Tibial nerve (tissue), 4 donors: Measurements from ENCODE around the gene IFIT1. TPM values are rescaled to one million over a fixed set of nuclear protein-coding genes. Genes with fewer than 3 reads are reported as not detected.
A peak's percentile ranks its signal among the peaks of the same experiment; 100 is the strongest.

ENCODE experiments used
- DNase-seq, 2 donors: peaks; one replicate each; pipeline ENCODE4 v3.0.0-alpha.2; 2019; ENCODE audit warnings: low spot score in 2 of 2
- H3K27ac ChIP-seq, 4 donors: fragments of 200-600 bp; sonication (generic) in 3 of 4; one replicate each; pipeline ENCODE4 v1.5.1; 2017 to 2019; ENCODE audit warnings: mild to moderate bottlenecking in 1 of 4
- H3K27me3 ChIP-seq, 2 donors: fragments of 200-600 bp; sonication (generic) in 1 of 2; one replicate each; pipeline versions ENCODE4 v1.5.1 to v1.6.0; 2017 to 2019
- H3K36me3 ChIP-seq, 3 donors: fragments of 200-600 bp; sonication (generic); one replicate each; pipeline ENCODE4 v1.5.1; 2018 to 2019
- H3K4me1 ChIP-seq, 4 donors: fragments of 200-600 bp; sonication (generic) in 3 of 4; one replicate each; pipeline ENCODE4 v1.5.1; 2017 to 2019
- H3K4me3 ChIP-seq, 4 donors: fragments of 200-600 bp; sonication (generic) in 3 of 4; one replicate each; pipeline ENCODE4 v1.5.1; 2017 to 2019; ENCODE audit warnings: mild to moderate bottlenecking in 1 of 4, moderate library complexity in 1 of 4
- H3K9me3 ChIP-seq, 4 donors: fragments of 200-600 bp; sonication (generic) in 3 of 4; one replicate each; pipeline ENCODE4 v1.5.1; 2017 to 2019
- EP300 ChIP-seq, 2 donors: sonication (generic); formaldehyde crosslinking; IDR thresholded peaks; one replicate each; pipeline ENCODE4 v1.6.1; 2017; ENCODE audit warnings: antibody characterized with exemption in 2 of 2, mild to moderate bottlenecking in 1 of 2
- POLR2A ChIP-seq, 2 donors: fragments of 450-650 bp; IDR thresholded peaks; one replicate each; pipeline ENCODE4 v1.6.1; 2017; ENCODE audit warnings: antibody characterized with exemption in 2 of 2, mild to moderate bottlenecking in 2 of 2, moderate library complexity in 2 of 2
- WGBS, 2 donors: methylation state at CpG; one replicate each; pipeline ENCODE4 v1.1.5; 2018; 5-methylcytosine and 5-hydroxymethylcytosine counted together
- total RNA-seq, 4 donors: library from RNA; depleted of rRNA; stranded (reverse); fragments of >200 nt; gene quantifications; one replicate each; pipeline ENCODE4 v1.1.0, GENCODE V29; 2016
- TF ChIP-seq, protein P1 (sequence below), 5 experiments: fragments of 200-600 bp in 3 of 5; fragments of 450-650 bp in 2 of 5; sonication (generic) in 3 of 5; IDR thresholded peaks; one replicate each; pipeline ENCODE4 v1.5.1; 2016 to 2019; ENCODE audit warnings: antibody characterized with exemption in 5 of 5, mild to moderate bottlenecking in 3 of 5, moderate library complexity in 2 of 5

The IFIT1 gene
- total RNA-seq, 4 donors from 2014 or later: 7.2 to 17.0 (median 13.9) TPM

DNA sequence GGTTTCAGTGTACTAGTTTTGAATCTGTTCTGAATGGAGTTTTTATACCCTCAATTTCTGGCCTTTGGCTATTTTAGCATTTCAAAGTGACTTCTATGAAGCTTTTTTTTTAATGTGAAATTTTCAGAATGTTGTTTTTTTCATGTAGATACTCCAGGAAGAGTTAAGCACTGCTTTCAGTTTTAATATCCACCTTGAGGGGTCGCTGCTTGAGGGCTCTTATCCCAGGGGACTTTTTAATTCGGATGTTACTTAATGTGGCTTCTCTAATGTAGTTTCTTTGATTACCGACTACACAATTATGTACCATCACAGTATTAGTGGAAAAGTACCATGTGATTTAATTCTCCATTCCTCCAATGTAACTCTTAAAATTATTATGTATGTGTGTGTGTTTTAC is 27.1 kb downstream of the IFIT1 start:
- Histone ChIP-seq H3K36me3 (peaks cover 0 to 42% (median 0%) of the 10 kb centered on the region in 3 donors), H3K9me3 (no peaks in the 10 kb centered on the region), H3K4me1 (peaks cover 0 to 43% (median 18%) of the 10 kb centered on the region in 4 donors), H3K27me3 (no peaks in the 10 kb centered on the region), H3K27ac (peak overlapping the region in 2 of 4 donors; percentile 18 to 32), H3K4me3 (no peak overlapping the region)
- TF ChIP-seq, protein P1, sequence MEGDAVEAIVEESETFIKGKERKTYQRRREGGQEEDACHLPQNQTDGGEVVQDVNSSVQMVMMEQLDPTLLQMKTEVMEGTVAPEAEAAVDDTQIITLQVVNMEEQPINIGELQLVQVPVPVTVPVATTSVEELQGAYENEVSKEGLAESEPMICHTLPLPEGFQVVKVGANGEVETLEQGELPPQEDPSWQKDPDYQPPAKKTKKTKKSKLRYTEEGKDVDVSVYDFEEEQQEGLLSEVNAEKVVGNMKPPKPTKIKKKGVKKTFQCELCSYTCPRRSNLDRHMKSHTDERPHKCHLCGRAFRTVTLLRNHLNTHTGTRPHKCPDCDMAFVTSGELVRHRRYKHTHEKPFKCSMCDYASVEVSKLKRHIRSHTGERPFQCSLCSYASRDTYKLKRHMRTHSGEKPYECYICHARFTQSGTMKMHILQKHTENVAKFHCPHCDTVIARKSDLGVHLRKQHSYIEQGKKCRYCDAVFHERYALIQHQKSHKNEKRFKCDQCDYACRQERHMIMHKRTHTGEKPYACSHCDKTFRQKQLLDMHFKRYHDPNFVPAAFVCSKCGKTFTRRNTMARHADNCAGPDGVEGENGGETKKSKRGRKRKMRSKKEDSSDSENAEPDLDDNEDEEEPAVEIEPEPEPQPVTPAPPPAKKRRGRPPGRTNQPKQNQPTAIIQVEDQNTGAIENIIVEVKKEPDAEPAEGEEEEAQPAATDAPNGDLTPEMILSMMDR (IDR thresholded peaks at IDR 0.05): peak in 4 of 5 experiments; percentile 23 to 53 (median 40)
- TF ChIP-seq POLR2A (IDR thresholded peaks at IDR 0.05) (no peak), EP300 (IDR thresholded peaks at IDR 0.05) (no peak)
- 24 to 37% methylated on average over 3 of the region's 3 CpGs for WGBS, 2 donors
- DNase-seq: no peak

DNA sequence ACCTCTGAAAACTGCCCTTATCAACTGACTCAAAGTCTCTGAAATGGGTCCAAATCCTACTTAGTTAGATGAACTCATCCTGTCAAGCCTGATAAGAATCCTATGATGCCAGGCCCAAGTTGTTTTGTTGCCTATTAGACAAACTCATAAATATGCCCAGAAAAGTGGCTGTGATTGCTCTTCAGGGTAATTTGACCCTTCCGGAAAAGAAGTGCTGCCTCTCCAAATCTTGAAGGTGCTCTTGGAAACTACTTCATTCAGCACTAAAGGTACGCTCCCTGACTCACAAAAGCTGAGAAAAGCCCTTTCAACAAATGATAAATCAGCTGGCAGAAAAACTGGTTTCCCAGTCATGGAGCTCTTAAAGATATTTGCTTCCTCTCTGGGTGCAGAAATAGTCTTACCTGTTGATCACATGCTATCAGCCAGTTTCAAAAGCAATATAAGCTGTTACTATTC is 28.6 kb downstream of the IFIT1 start:
- DNase-seq: no peak
- no peak for TF ChIP-seq POLR2A (IDR thresholded peaks at IDR 0.05)
- no peak for TF ChIP-seq EP300 (IDR thresholded peaks at IDR 0.05)
- TF ChIP-seq, protein P1 (IDR thresholded peaks at IDR 0.05): no peak
- Histone ChIP-seq H3K4me1 (peaks cover 0 to 37% (median 18%) of the 10 kb centered on the region in 4 donors), H3K27me3 (no peaks in the 10 kb centered on the region), H3K27ac (no peak overlapping the region), H3K9me3 (no peaks in the 10 kb centered on the region), H3K36me3 (peaks cover 0 to 42% (median 0%) of the 10 kb centered on the region in 3 donors), H3K4me3 (no peak overlapping the region)
- WGBS, 2 donors: 93 to 96% methylated on average over 2 of the region's 2 CpGs

DNA sequence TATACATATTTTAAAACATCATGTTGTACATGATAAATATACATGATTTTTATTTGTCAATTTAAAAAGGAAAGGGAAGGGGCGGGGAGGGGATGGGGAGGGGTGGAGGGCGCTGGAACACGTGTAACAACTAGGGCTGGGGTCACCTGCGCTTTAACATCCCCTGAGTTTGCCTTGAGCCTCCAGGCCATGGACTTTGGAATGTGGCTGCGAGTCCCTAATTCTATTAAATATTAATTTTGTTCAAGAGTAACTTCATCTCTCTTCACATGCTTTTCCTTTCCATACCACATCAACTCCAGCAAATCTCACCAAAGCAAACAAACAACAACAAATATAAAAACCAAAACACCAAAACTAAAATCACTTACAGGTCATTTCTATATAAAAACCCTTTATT is 32.6 kb downstream of the IFIT1 start:
- no peaks in the 10 kb centered on the region for H3K27me3 ChIP-seq
- no peak for DNase-seq
- WGBS, 2 donors: 85 to 87% methylated on average over 5 of the region's 5 CpGs
- H3K4me1 ChIP-seq: peaks cover 0 to 21% (median 0%) of the 10 kb centered on the region in 4 donors
- TF ChIP-seq POLR2A (IDR thresholded peaks at IDR 0.05) (no peak), EP300 (IDR thresholded peaks at IDR 0.05) (no peak)
- TF ChIP-seq, protein P1 (IDR thresholded peaks at IDR 0.05): no peak
- no peak overlapping the region for H3K27ac ChIP-seq
- peaks cover 0 to 29% (median 0%) of the 10 kb centered on the region in 3 donors for H3K36me3 ChIP-seq
- H3K4me3 ChIP-seq: no peak overlapping the region
- no peaks in the 10 kb centered on the region for H3K9me3 ChIP-seq

DNA sequence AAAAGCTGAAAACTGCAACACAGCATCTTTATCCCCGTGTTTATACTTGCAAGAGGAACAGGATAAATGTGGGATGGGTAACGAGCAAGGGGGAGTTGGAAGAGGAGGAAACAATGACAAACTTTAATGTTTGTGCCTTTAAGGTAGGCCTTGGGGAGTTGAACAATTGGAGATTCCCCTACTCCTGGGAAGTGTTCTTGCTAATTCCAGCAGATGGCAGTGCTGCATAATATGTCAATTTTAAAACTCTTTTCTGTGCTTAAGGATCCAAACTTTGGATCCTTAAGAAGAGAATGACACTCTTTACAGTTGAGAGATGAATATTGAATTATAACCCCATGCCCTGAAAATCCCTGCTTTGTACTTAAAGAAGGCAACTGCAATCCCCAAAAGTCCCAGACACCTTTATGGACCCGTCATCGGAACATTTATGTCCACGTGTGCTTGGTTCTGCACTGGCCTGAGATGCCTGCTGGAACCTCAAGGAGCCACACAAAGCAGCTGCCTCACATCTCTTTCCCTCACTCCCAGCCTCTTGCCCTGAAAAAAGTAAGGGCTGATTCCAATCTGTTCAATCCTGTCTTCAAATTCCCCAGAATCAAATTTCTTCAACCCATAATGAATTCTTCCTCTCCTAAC is 33.9 kb downstream of the IFIT1 start:
- no peak overlapping the region for H3K4me3 ChIP-seq
- no peaks in the 10 kb centered on the region for H3K9me3 ChIP-seq
- DNase-seq: peak in 1 of 2 donors; percentile 57
- H3K36me3 ChIP-seq: peaks cover 0 to 16% (median 0%) of the 10 kb centered on the region in 3 donors
- peaks cover 0 to 22% (median 0%) of the 10 kb centered on the region in 4 donors for H3K4me1 ChIP-seq
- WGBS, 2 donors: 52 to 54% methylated on average over 5 of the region's 5 CpGs
- H3K27me3 ChIP-seq: no peaks in the 10 kb centered on the region
- TF ChIP-seq EP300 (IDR thresholded peaks at IDR 0.05) (peak in 1 of 2 donors; percentile 26), POLR2A (IDR thresholded peaks at IDR 0.05) (no peak)
- TF ChIP-seq, protein P1 (IDR thresholded peaks at IDR 0.05): peak; percentile 69 to 89 (median 71)
- H3K27ac ChIP-seq: no peak overlapping the region

DNA sequence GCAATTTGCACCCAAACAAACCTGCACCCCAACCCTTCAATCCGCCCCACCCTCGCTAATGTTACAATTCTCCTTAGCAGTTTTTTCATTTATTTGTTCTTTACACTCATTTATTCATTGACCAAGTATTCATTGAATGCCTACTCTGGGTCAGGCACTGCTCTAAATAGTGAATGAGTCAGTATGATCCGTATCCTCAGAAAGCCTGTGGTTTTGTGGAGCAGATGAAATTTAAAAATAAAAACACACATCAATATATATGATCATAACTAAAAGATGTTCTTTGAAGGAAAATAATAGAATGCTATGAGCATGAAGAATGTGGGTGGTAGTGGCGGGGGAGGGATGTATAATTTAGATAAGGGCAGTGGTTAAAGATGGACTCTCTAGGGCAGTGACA is 35.2 kb downstream of the IFIT1 start:
- WGBS, 2 donors: 67 to 71% methylated on average over 4 of the region's 4 CpGs
- TF ChIP-seq EP300 (IDR thresholded peaks at IDR 0.05) (no peak), POLR2A (IDR thresholded peaks at IDR 0.05) (no peak)
- TF ChIP-seq, protein P1 (IDR thresholded peaks at IDR 0.05): no peak
- no peaks in the 10 kb centered on the region for H3K27me3 ChIP-seq
- H3K4me3 ChIP-seq: no peak overlapping the region
- H3K9me3 ChIP-seq: no peaks in the 10 kb centered on the region
- peaks cover 0 to 3% (median 0%) of the 10 kb centered on the region in 3 donors for H3K36me3 ChIP-seq
- H3K4me1 ChIP-seq: peaks cover 0 to 24% (median 0%) of the 10 kb centered on the region in 4 donors
- H3K27ac ChIP-seq: peak overlapping the region in 1 of 4 donors; percentile 37
- DNase-seq: no peak
